Mammary epithelial cell (primary cell): Measurements from ENCODE around the gene FLYWCH1.

Experiments
- CTCF ChIP-seq, 2 donors: IDR thresholded peaks in 1 of 2; conservative IDR thresholded peaks in 1 of 2; 2 replicates each; pipeline ENCODE4 v1.5.1; 2011 to 2012; ENCODE audit warnings: inconsistent platforms in 2 of 2, low read length in 2 of 2, mild to moderate bottlenecking in 2 of 2, control low read depth in 1 of 2, low read depth in 1 of 2; ENCODE audit not compliant: insufficient read depth in 1 of 2; ENCODE audit errors: extremely low read depth in 1 of 2
- EZH2 ChIP-seq: IDR thresholded peaks from 2 replicates; pipeline ENCODE4 v1.6.1; 2012; ENCODE audit warnings: low read length, inconsistent platforms, borderline replicate concordance

- TF ChIP-seq CTCF (conservative IDR thresholded peaks at IDR 0.05 in 1 of 2, IDR thresholded peaks at IDR 0.05 in 1 of 2; ENCODE audit: extremely low read depth in 1 of 2, insufficient read depth in 1 of 2, low read depth in 1 of 2, low read length in 2 of 2) (no peak), EZH2 (no peak)
Observed at GRCh38 chr16:2975161-2975795, 63.5 kb downstream of the FLYWCH1 start.
